NB4 (cell line): ENCODE measurements around the gene TEX19.
A peak's percentile ranks its signal among the peaks of the same experiment; 100 is the strongest.
"Not testable (repeated sequence)": the region's sequence is repeated elsewhere in the genome, so short reads cannot be mapped to it uniquely, and the experiment has no call there.

ENCODE experiments used
- DNase-seq: peaks from one replicate; pipeline ENCODE4 v3.0.0; 2010; ENCODE audit warnings: low read depth
- H3K4me3 ChIP-seq: one replicate; pipeline ENCODE4 v1.5.1; 2011; ENCODE audit warnings: mild to moderate bottlenecking, low read depth, low read length, moderate library complexity
- CTCF ChIP-seq: IDR thresholded peaks from one replicate; pipeline ENCODE4 v1.5.1; 2012; ENCODE audit warnings: low read depth, low read length
- MAX ChIP-seq: IDR thresholded peaks from 2 replicates; pipeline ENCODE4 v1.6.1; 2011; ENCODE audit warnings: low read depth, low read length
- MYC ChIP-seq: IDR thresholded peaks from 2 replicates; pipeline ENCODE4 v1.6.1; 2011; ENCODE audit warnings: low read depth, low read length
- POLR2A ChIP-seq: IDR thresholded peaks from 2 replicates; pipeline ENCODE4 v1.6.1; 2011; ENCODE audit warnings: mild to moderate bottlenecking; ENCODE audit not compliant: insufficient read length; ENCODE audit errors: extremely low read depth

The TEX19 gene

GRCh38 chr17:82343560-82343959 lies 15.5 kb upstream of the TEX19 start:
- no peak overlapping the region for H3K4me3 ChIP-seq
- TF ChIP-seq MYC (no peak), CTCF (no peak), POLR2A (no peak), MAX (no peak)
- DNase-seq = no peak

- DNase-seq = no peak
- no peak overlapping the region for H3K4me3 ChIP-seq
- TF ChIP-seq MYC (no peak), CTCF (no peak)
Observed at GRCh38 chr17:82344175-82344907, 14.7 kb upstream of the TEX19 start.

GRCh38 chr17:82345151-82345976 lies 13.7 kb upstream of the TEX19 start:
- TF ChIP-seq MYC (no peak), POLR2A (no peak), CTCF (no peak), MAX (no peak)
- no peak for DNase-seq
- H3K4me3 ChIP-seq = no peak overlapping the region

GRCh38 chr17:82346342-82347300 lies 12.4 kb upstream of the TEX19 start:
- peak; percentile 51 for DNase-seq
- no peak overlapping the region for H3K4me3 ChIP-seq
- TF ChIP-seq MAX (no peak), POLR2A (no peak), CTCF (no peak), MYC (no peak)

GRCh38 chr17:82347994-82348393 lies 11.1 kb upstream of the TEX19 start:
- DNase-seq, H3K4me3 ChIP-seq: not testable (repeated sequence)

GRCh38 chr17:82348434-82348833 lies 10.6 kb upstream of the TEX19 start:
- H3K4me3 ChIP-seq = no peak overlapping the region
- TF ChIP-seq MAX = no peak
- TF ChIP-seq CTCF = no peak
- TF ChIP-seq MYC = no peak
- TF ChIP-seq POLR2A = no peak
- DNase-seq = no peak
